Activated CD8-positive, alpha-beta T cell treated with anti-CD3 and anti-CD28 coated beads, Interleukin-2, amount 10 ng/mL, durations not matched to agents 7 days and 5 days (primary cell): ENCODE measurements around the gene TADA2A. TPM values are rescaled to one million over a fixed set of nuclear protein-coding genes. Genes with fewer than 3 reads are reported as not detected.
"Not testable (repeated sequence)": the region's sequence is repeated elsewhere in the genome, so short reads cannot be mapped to it uniquely, and the experiment has no call there.

Source experiments
- ATAC-seq: fragments of 150-1000 bp; cut with Tn5 transposase; one replicate; pipeline ENCODE4 v1.10.0; 2021; ENCODE audit warnings: moderate library complexity
- CTCF ChIA-PET: fragments of 350-600 bp; sonication (Branson Sonifier 250); formaldehyde crosslinking; loops from one replicate; lab custom pipeline; 2021; ENCODE audit warnings: antibody characterized with exemption; lab: Charles Lee
- POLR2A ChIA-PET: fragments of 350-600 bp; sonication (Branson Sonifier 250); formaldehyde crosslinking; loops from one replicate; lab custom pipeline; 2021; ENCODE audit warnings: antibody characterized with exemption; lab: Charles Lee
- DNase-seq: peaks from one replicate; pipeline ENCODE4 v3.0.0-alpha.2; 2020
- H3K27ac Mint-ChIP-seq: one replicate; pipeline ENCODE4 v1.8.0; 2021; ENCODE audit warnings: mild to moderate bottlenecking, mixed read lengths
- H3K27me3 Mint-ChIP-seq: one replicate; pipeline ENCODE4 v1.8.0; 2021; ENCODE audit warnings: low read depth, mixed read lengths
- H3K36me3 Mint-ChIP-seq: one replicate; pipeline ENCODE4 v1.8.0; 2021; ENCODE audit warnings: low read depth, mixed read lengths
- H3K4me1 Mint-ChIP-seq: one replicate; pipeline ENCODE4 v1.8.0; 2021; ENCODE audit warnings: low read depth, mixed read lengths
- H3K4me3 Mint-ChIP-seq: one replicate; pipeline ENCODE4 v1.8.0; 2021; ENCODE audit warnings: mild to moderate bottlenecking, mixed read lengths
- H3K9me3 Mint-ChIP-seq: one replicate; pipeline ENCODE4 v1.8.0; 2022; ENCODE audit warnings: mixed read lengths; ENCODE audit not compliant: insufficient read depth
- total RNA-seq, 2 experiments: library from RNA; stranded (reverse); gene quantifications; one replicate each; pipeline ENCODE4 v1.2.3, GENCODE V29; 2021

TADA2A gene
- total RNA-seq, 2 experiments from 2014 or later: 35.3 to 40.6 TPM

- Mint-ChIP-seq H3K27me3 (no peaks in the 10 kb centered on the region), H3K4me1 (peaks cover 34% of the 10 kb centered on the region), H3K27ac (no peak overlapping the region), H3K4me3 (no peak overlapping the region), H3K36me3 (peaks cover 49% of the 10 kb centered on the region), H3K9me3 (no peaks in the 10 kb centered on the region)
- CTCF ChIA-PET: no interaction called here
- ATAC-seq (no peak), DNase-seq (no peak)
- POLR2A ChIA-PET: interaction anchor here (1.3 to 1.5 kb wide), 2 partner anchors 25 to 26 kb away, joined by 3 read pairs; partner anchors contain the start of genes ACACA and TADA2A
These were observed 26.0 kb downstream of the TADA2A start for GRCh38 chr17:37432671-37433070.

GRCh38 chr17:37438141-37438540, 31.5 kb downstream of the TADA2A start:
- Mint-ChIP-seq H3K4me3 (no peak overlapping the region), H3K27ac (no peak overlapping the region), H3K4me1 (peaks cover 6% of the 10 kb centered on the region), H3K27me3 (no peaks in the 10 kb centered on the region), H3K9me3 (no peaks in the 10 kb centered on the region), H3K36me3 (peaks cover 53% of the 10 kb centered on the region)
- POLR2A ChIA-PET: no interaction called here
- CTCF ChIA-PET: interaction anchor here (0.8 to 3.2 kb wide), 9 partner anchors 8 to 181 kb away, joined by 3 to 11 read pairs (median 4); no protein-coding TSS in a partner anchor
- DNase-seq (no peak), ATAC-seq (no peak)

GRCh38 chr17:37440424-37440823, 33.7 kb downstream of the TADA2A start:
- no peak overlapping the region for H3K4me3 Mint-ChIP-seq
- no peaks in the 10 kb centered on the region for H3K27me3 Mint-ChIP-seq
- peaks cover 51% of the 10 kb centered on the region for H3K36me3 Mint-ChIP-seq
- H3K4me1 Mint-ChIP-seq: peaks cover 6% of the 10 kb centered on the region
- ChIA-PET CTCF (interaction anchor here (1.2 kb wide), 1 partner anchor 10 kb away, joined by 3 read pairs; no protein-coding TSS in a partner anchor), POLR2A (no interaction called here)
- no peak overlapping the region for H3K27ac Mint-ChIP-seq
- DNase-seq (no peak), ATAC-seq (no peak)
- H3K9me3 Mint-ChIP-seq: no peaks in the 10 kb centered on the region

- H3K4me3 Mint-ChIP-seq, DNase-seq, H3K9me3 Mint-ChIP-seq, POLR2A ChIA-PET, ATAC-seq, H3K27ac Mint-ChIP-seq, H3K4me1 Mint-ChIP-seq, H3K27me3 Mint-ChIP-seq: not testable (repeated sequence)
- CTCF ChIA-PET: interaction anchor here (1.2 kb wide), 1 partner anchor 11 kb away, joined by 3 read pairs; no protein-coding TSS in a partner anchor
- peaks cover 55% of the 10 kb centered on the region for H3K36me3 Mint-ChIP-seq
These were observed 34.8 kb downstream of the TADA2A start for GRCh38 chr17:37441369-37442014.

GRCh38 chr17:37446027-37446426, 39.3 kb downstream of the TADA2A start:
- no peaks in the 10 kb centered on the region for H3K27me3 Mint-ChIP-seq
- H3K9me3 Mint-ChIP-seq: no peaks in the 10 kb centered on the region
- H3K4me1 Mint-ChIP-seq: no peaks in the 10 kb centered on the region
- H3K36me3 Mint-ChIP-seq: peaks cover 55% of the 10 kb centered on the region
- no peak for ATAC-seq
- ChIA-PET POLR2A (no interaction called here), CTCF (interaction anchor here (0.8 to 2.3 kb wide), 2 partner anchors 8 to 73 kb away, joined by 3 to 5 read pairs; no protein-coding TSS in a partner anchor)
- DNase-seq: no peak
- H3K27ac Mint-ChIP-seq: no peak overlapping the region
- no peak overlapping the region for H3K4me3 Mint-ChIP-seq

- CTCF ChIA-PET: interaction anchor here (0.6 to 0.9 kb wide), 2 partner anchors 9 to 96 kb away, joined by 3 to 4 read pairs; no protein-coding TSS in a partner anchor
- DNase-seq: no peak
- H3K4me1 Mint-ChIP-seq: no peaks in the 10 kb centered on the region
- peaks cover 47% of the 10 kb centered on the region for H3K36me3 Mint-ChIP-seq
- POLR2A ChIA-PET: no interaction called here
- H3K27me3 Mint-ChIP-seq: no peaks in the 10 kb centered on the region
- no peak overlapping the region for H3K4me3 Mint-ChIP-seq
- no peak overlapping the region for H3K27ac Mint-ChIP-seq
- H3K9me3 Mint-ChIP-seq: no peaks in the 10 kb centered on the region
- ATAC-seq: no peak
These were observed 41.0 kb downstream of the TADA2A start for GRCh38 chr17:37447641-37448040.

GRCh38 chr17:37450112-37450511, 43.4 kb downstream of the TADA2A start:
- Mint-ChIP-seq H3K4me3 (no peak overlapping the region), H3K36me3 (peaks cover 43% of the 10 kb centered on the region), H3K27ac (no peak overlapping the region), H3K27me3 (no peaks in the 10 kb centered on the region), H3K4me1 (no peaks in the 10 kb centered on the region), H3K9me3 (no peaks in the 10 kb centered on the region)
- CTCF ChIA-PET: interaction anchor here (0.8 to 1.2 kb wide), 2 partner anchors 12 to 36 kb away, joined by 4 read pairs; no protein-coding TSS in a partner anchor
- ATAC-seq: no peak
- no peak for DNase-seq
- POLR2A ChIA-PET: no interaction called here

GRCh38 chr17:37457801-37458200, 51.1 kb downstream of the TADA2A start:
- POLR2A ChIA-PET, CTCF ChIA-PET, DNase-seq, H3K27me3 Mint-ChIP-seq, H3K27ac Mint-ChIP-seq, ATAC-seq, H3K4me1 Mint-ChIP-seq, H3K9me3 Mint-ChIP-seq, H3K4me3 Mint-ChIP-seq: not testable (repeated sequence)
- H3K36me3 Mint-ChIP-seq: peaks cover 22% of the 10 kb centered on the region

- ChIA-PET CTCF (no interaction called here), POLR2A (no interaction called here)
- no peak for ATAC-seq
These were observed 52.1 kb downstream of the TADA2A start for GRCh38 chr17:37458805-37459204.

GRCh38 chr17:37461668-37462067, 55.0 kb downstream of the TADA2A start:
- H3K36me3 Mint-ChIP-seq: peaks cover 38% of the 10 kb centered on the region
- ATAC-seq: no peak
- H3K4me3 Mint-ChIP-seq: no peak overlapping the region
- CTCF ChIA-PET: no interaction called here
- H3K27me3 Mint-ChIP-seq: no peaks in the 10 kb centered on the region
- peaks cover 7% of the 10 kb centered on the region for H3K4me1 Mint-ChIP-seq
- H3K27ac Mint-ChIP-seq: no peak overlapping the region
- DNase-seq: no peak
- no peaks in the 10 kb centered on the region for H3K9me3 Mint-ChIP-seq
- POLR2A ChIA-PET: no interaction called here

More at GRCh38 chr17:37458805-37459204, 52.1 kb downstream of the TADA2A start:
- Mint-ChIP-seq H3K27me3 (no peaks in the 10 kb centered on the region), H3K9me3 (no peaks in the 10 kb centered on the region), H3K27ac (no peak overlapping the region), H3K36me3 (peaks cover 21% of the 10 kb centered on the region), H3K4me3 (no peak overlapping the region), H3K4me1 (no peaks in the 10 kb centered on the region)
- DNase-seq: no peak

GRCh38 chr17:37462492-37462891, 55.8 kb downstream of the TADA2A start:
- Mint-ChIP-seq H3K9me3 (no peaks in the 10 kb centered on the region), H3K4me1 (peaks cover 8% of the 10 kb centered on the region), H3K36me3 (peaks cover 44% of the 10 kb centered on the region), H3K4me3 (no peak overlapping the region), H3K27ac (no peak overlapping the region), H3K27me3 (no peaks in the 10 kb centered on the region)
- ATAC-seq: no peak
- DNase-seq: no peak
- ChIA-PET CTCF (no interaction called here), POLR2A (no interaction called here)

GRCh38 chr17:37463039-37463438, 56.4 kb downstream of the TADA2A start:
- Mint-ChIP-seq H3K27ac (no peak overlapping the region), H3K9me3 (no peaks in the 10 kb centered on the region), H3K36me3 (peaks cover 43% of the 10 kb centered on the region), H3K4me3 (no peak overlapping the region), H3K4me1 (peaks cover 8% of the 10 kb centered on the region), H3K27me3 (no peaks in the 10 kb centered on the region)
- ChIA-PET POLR2A (no interaction called here), CTCF (no interaction called here)
- ATAC-seq: no peak
- DNase-seq: no peak
